WERI-Rb-1 (cell line): ENCODE measurements around the gene VPS8.

Experiments used
- DNase-seq: peaks from one replicate; pipeline ENCODE4 v3.0.0-alpha.2; 2020
- H3K27ac ChIP-seq: fragments of 250-450 bp; sonication (Bioruptor Pico); 2 replicates; pipeline ENCODE4 v1.5.1; 2020; ENCODE audit warnings: mild to moderate bottlenecking, moderate library complexity
- H3K27me3 ChIP-seq: fragments of 250-450 bp; sonication (Bioruptor Pico); 2 replicates; pipeline ENCODE4 v1.5.1; 2021; ENCODE audit warnings: mild to moderate bottlenecking, low read depth, moderate library complexity; ENCODE audit not compliant: insufficient read depth, severe bottlenecking
- H3K36me3 ChIP-seq: fragments of 250-450 bp; sonication (Bioruptor Pico); 2 replicates; pipeline ENCODE4 v1.5.1; 2020; ENCODE audit warnings: mild to moderate bottlenecking, moderate library complexity
- H3K4me3 ChIP-seq: 2 replicates; pipeline ENCODE4 v1.5.1; 2011; ENCODE audit warnings: low read depth, mild to moderate bottlenecking, control low read depth, low read length
- H3K9me3 ChIP-seq: fragments of 250-450 bp; sonication (Bioruptor Pico); 2 replicates; pipeline ENCODE4 v1.5.1; 2021; ENCODE audit warnings: mild to moderate bottlenecking, moderate library complexity; ENCODE audit not compliant: severe bottlenecking
- TF ChIP-seq, protein P1 (sequence below): IDR thresholded peaks from 2 replicates; pipeline ENCODE4 v1.5.1; 2011; ENCODE audit warnings: low read depth, mild to moderate bottlenecking, control low read depth, inconsistent platforms, low read length

The VPS8 gene

DNA sequence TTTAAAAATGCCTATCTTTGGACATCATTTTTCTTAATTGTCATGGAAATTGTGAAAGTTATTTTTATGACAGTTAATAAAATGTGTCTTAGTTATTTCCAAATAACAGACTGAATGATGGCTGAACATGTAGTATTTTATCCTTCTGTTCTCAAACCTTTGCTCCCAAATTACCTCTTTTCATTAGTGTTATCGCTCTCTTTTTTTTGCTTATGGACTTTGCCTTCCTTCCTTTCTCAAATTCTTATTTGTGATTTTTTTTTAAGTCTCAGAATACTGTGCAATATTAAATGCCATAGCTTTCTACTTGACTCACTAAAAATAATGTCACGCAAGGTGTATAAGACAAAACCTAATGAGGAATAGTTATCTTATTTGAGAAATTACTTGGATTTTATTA, 107.7 kb downstream of the VPS8 start:
- H3K27me3 ChIP-seq: no peaks in the 10 kb centered on the region
- no peak overlapping the region for H3K27ac ChIP-seq
- no peaks in the 10 kb centered on the region for H3K36me3 ChIP-seq
- no peaks in the 10 kb centered on the region for H3K9me3 ChIP-seq
- no peak for DNase-seq
- no peak overlapping the region for H3K4me3 ChIP-seq
- TF ChIP-seq, protein P1, sequence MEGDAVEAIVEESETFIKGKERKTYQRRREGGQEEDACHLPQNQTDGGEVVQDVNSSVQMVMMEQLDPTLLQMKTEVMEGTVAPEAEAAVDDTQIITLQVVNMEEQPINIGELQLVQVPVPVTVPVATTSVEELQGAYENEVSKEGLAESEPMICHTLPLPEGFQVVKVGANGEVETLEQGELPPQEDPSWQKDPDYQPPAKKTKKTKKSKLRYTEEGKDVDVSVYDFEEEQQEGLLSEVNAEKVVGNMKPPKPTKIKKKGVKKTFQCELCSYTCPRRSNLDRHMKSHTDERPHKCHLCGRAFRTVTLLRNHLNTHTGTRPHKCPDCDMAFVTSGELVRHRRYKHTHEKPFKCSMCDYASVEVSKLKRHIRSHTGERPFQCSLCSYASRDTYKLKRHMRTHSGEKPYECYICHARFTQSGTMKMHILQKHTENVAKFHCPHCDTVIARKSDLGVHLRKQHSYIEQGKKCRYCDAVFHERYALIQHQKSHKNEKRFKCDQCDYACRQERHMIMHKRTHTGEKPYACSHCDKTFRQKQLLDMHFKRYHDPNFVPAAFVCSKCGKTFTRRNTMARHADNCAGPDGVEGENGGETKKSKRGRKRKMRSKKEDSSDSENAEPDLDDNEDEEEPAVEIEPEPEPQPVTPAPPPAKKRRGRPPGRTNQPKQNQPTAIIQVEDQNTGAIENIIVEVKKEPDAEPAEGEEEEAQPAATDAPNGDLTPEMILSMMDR: no peak

DNA sequence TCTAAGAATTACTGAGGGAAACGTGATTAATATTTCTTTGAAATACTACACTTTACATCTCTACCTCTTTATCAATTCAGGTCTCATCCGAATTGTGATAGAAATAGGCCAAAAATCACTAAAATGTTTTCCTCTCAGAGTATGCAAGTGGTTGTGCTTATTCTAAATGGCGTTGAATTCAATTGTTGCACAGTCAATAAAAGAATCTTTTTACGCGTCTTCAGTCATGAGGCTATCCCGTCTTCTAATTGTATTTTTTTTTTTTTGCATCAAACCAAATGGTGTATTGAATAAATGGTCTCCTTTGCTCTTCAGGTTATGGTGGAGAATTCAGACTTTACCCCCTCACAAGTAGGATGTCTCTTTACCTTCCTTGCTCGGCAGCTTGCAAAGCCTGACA, 112.6 kb downstream of the VPS8 start:
- H3K9me3 ChIP-seq: no peaks in the 10 kb centered on the region
- no peak for DNase-seq
- H3K27ac ChIP-seq: no peak overlapping the region
- TF ChIP-seq, protein P1: no peak
- H3K27me3 ChIP-seq: no peaks in the 10 kb centered on the region
- no peak overlapping the region for H3K4me3 ChIP-seq
- H3K36me3 ChIP-seq: no peaks in the 10 kb centered on the region

DNA sequence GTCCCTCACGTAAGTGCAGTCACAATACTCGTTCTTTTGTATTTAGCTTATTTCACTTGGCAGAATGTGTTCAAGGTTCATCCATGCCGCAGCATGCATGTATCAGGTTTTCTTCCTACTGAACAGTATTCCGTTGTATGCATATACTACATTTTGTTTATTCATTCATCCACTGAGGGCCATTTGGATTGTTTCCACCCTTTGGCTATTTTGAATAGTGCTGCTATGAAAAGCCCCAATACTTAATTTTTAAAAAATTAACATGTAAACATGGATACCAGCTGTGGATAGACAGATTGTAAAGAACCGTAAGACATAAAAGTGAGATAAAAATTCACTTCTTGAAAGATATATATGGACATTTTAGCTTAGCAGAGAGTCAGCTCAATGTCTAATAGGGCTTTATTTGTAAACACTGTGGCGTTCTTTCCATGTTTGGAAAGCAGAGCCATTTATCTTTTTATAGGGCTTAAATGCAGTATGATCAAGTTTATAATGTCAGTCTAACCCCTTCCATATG, 115.9 kb downstream of the VPS8 start:
- DNase-seq: no peak
- no peak overlapping the region for H3K27ac ChIP-seq
- no peaks in the 10 kb centered on the region for H3K36me3 ChIP-seq
- H3K4me3 ChIP-seq: no peak overlapping the region
- no peaks in the 10 kb centered on the region for H3K9me3 ChIP-seq
- H3K27me3 ChIP-seq: no peaks in the 10 kb centered on the region
- TF ChIP-seq, protein P1: no peak

DNA sequence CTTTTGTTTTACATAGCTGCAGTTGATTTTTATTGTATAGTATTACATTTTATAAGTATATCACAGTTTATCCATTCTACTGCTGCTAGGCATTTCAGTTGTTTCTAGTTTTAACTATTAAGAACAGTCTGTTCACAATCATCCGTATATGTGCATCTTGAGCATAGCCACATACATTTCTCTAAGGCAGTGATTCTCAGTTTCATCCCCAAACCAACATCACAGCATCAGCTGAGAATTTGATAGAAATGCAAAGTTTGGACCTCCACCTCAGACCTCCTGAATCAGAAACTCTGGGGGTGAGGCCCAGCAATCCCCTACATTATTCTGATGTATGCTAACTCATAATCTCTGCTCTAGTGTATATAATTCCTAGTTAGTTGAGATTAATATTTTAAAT, 120.8 kb downstream of the VPS8 start:
- no peak overlapping the region for H3K4me3 ChIP-seq
- no peaks in the 10 kb centered on the region for H3K36me3 ChIP-seq
- no peaks in the 10 kb centered on the region for H3K27me3 ChIP-seq
- no peaks in the 10 kb centered on the region for H3K9me3 ChIP-seq
- TF ChIP-seq, protein P1: no peak
- H3K27ac ChIP-seq: no peak overlapping the region
- no peak for DNase-seq

GRCh38 chr3:184937611-184938010, 125.6 kb downstream of the VPS8 start:
- no peaks in the 10 kb centered on the region for H3K27me3 ChIP-seq
- no peak overlapping the region for H3K4me3 ChIP-seq
- DNase-seq: peak; percentile 10
- no peaks in the 10 kb centered on the region for H3K36me3 ChIP-seq
- H3K27ac ChIP-seq: no peak overlapping the region
- TF ChIP-seq, protein P1: no peak
- H3K9me3 ChIP-seq: no peaks in the 10 kb centered on the region

DNA sequence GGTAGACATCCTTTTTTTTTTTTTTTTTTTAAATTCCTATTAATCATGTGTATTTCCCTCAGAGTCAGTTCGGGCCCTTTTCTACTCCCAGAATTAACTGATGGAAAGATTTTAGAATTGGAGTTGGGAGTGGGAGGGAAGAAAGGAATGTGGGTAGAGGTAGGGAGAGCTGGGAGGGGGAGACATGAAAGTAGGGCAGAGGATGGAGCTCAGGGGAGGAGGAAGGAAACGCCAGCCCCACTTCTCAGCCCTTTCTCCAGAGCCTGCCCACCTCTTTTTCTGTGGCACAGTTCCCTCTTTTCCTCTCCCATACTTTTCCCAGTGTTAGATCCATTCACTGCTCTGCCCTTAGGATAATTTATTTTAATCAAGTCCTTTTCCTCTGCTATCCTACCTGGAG, 129.4 kb downstream of the VPS8 start:
- no peak for DNase-seq
- TF ChIP-seq, protein P1: no peak
- no peak overlapping the region for H3K27ac ChIP-seq
- no peaks in the 10 kb centered on the region for H3K36me3 ChIP-seq
- H3K27me3 ChIP-seq: no peaks in the 10 kb centered on the region
- H3K9me3 ChIP-seq: no peaks in the 10 kb centered on the region
- H3K4me3 ChIP-seq: no peak overlapping the region
